Measurements from ENCODE around the gene KRT36.

DNA sequence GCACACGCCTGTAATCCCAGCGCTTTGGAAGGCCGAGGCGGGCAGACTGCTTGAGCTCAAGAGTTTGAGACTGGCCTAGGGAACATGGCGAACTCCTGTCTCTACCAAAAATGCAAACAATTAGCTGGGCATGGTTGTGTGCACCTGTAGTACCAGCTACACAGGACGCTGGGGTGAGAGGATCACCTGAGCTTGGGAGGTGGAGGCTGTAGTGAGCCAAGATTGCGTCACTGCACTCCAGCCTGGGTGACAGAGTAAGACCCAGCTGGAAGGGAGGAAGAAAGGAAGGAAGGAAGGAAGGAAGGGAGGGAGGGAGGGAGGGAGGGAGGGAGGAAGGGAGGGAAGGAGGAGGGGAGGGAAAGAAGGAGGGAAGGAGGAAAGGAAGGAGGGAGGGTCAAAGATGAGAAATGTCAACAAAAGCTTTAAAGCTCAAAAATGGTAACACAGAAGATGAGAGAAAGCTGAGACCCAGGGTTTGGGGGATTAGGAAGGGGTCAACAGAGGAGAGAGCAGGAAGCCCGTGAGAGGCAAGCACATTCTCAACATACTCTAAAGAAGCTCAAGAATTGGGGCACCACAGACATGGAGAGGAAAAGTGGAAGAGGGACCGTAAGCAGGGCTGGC is 43.3 kb upstream of the KRT36 start:
- TF ChIP-seq, protein P1, sequence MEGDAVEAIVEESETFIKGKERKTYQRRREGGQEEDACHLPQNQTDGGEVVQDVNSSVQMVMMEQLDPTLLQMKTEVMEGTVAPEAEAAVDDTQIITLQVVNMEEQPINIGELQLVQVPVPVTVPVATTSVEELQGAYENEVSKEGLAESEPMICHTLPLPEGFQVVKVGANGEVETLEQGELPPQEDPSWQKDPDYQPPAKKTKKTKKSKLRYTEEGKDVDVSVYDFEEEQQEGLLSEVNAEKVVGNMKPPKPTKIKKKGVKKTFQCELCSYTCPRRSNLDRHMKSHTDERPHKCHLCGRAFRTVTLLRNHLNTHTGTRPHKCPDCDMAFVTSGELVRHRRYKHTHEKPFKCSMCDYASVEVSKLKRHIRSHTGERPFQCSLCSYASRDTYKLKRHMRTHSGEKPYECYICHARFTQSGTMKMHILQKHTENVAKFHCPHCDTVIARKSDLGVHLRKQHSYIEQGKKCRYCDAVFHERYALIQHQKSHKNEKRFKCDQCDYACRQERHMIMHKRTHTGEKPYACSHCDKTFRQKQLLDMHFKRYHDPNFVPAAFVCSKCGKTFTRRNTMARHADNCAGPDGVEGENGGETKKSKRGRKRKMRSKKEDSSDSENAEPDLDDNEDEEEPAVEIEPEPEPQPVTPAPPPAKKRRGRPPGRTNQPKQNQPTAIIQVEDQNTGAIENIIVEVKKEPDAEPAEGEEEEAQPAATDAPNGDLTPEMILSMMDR (IDR thresholded peaks at IDR 0.05), result no peak
- TF ChIP-seq POLR2A (IDR thresholded peaks at IDR 0.05), result no peak
- no peak for TF ChIP-seq EP300 (IDR thresholded peaks at IDR 0.05)
